GM10248 (cell line): ENCODE data around the gene MAPT.
"Not testable (repeated sequence)": the region's sequence is repeated elsewhere in the genome, so short reads cannot be mapped to it uniquely, and the experiment has no call there.

Experiments used
- CTCF ChIA-PET: fragments of 300-600 bp; sonication (Branson Sonifier 250); formaldehyde crosslinking; extraction: SDS; loops from one replicate; lab custom pipeline; 2021; ENCODE audit warnings: antibody characterized with exemption; lab: Yijun Ruan, JAX
- POLR2A ChIA-PET: fragments of 350-650 bp; sonication (Branson Sonifier 250); formaldehyde crosslinking; extraction: SDS; loops from one replicate; lab custom pipeline; 2020; ENCODE audit warnings: antibody characterized with exemption; lab: Yijun Ruan, JAX
- DNase-seq: peaks from one replicate; pipeline ENCODE4 v3.0.0; 2012; ENCODE audit errors: extremely low spot score
- TF ChIP-seq, protein P1 (sequence below): IDR thresholded peaks from 2 replicates; pipeline ENCODE4 v1.5.1; 2012; ENCODE audit warnings: mild to moderate bottlenecking, low read depth; ENCODE audit errors: extremely low read depth, missing control alignments, control extremely low read depth

The MAPT gene

DNA sequence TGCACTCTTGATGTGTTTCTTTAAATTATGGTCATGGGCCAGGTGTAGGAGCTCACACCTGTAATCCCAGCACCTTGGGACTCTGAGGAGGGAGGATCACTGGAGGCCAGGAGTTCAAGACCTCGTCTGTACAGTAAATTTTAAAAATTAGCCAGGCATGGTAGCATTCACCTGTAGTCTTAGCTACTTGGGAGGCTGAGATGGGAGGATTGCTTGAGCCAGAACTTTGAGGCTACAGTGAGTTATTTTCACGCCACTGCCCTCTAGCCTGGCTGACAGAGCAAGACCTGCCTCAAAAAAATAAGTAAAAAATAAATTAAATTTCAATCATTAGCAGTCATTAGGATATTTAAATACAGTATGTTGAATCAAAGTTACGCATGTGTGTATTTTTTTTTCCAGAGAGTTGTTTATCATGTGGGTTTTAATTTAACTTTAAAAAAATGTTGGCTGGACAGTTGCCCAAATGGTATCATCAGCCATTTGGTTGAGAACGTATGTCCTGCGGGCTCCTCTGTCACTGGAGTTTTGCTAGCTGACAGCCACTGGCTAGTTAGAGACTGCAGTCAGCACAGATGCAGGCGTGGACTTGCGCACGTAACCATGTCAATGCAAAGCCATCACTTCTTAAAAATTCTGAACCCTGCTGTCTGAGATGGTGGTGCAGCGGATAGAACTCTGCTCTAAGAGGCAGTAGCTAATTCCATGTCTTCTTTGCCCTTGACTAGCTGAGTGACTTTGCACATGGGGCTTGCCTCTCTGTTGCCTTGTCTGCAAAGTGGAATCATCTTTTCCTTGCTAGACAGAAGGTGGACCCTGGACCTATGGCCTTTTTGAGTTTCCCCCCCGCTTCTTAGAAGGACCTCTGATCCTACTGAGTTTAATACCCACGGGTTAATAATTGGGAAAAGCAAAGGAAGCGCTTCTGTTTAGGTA, 40.0 kb downstream of the MAPT start:
- DNase-seq: no peak
- CTCF ChIA-PET: no interaction called here
- POLR2A ChIA-PET: no interaction called here
- TF ChIP-seq, protein P1, sequence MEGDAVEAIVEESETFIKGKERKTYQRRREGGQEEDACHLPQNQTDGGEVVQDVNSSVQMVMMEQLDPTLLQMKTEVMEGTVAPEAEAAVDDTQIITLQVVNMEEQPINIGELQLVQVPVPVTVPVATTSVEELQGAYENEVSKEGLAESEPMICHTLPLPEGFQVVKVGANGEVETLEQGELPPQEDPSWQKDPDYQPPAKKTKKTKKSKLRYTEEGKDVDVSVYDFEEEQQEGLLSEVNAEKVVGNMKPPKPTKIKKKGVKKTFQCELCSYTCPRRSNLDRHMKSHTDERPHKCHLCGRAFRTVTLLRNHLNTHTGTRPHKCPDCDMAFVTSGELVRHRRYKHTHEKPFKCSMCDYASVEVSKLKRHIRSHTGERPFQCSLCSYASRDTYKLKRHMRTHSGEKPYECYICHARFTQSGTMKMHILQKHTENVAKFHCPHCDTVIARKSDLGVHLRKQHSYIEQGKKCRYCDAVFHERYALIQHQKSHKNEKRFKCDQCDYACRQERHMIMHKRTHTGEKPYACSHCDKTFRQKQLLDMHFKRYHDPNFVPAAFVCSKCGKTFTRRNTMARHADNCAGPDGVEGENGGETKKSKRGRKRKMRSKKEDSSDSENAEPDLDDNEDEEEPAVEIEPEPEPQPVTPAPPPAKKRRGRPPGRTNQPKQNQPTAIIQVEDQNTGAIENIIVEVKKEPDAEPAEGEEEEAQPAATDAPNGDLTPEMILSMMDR: no peak

DNA sequence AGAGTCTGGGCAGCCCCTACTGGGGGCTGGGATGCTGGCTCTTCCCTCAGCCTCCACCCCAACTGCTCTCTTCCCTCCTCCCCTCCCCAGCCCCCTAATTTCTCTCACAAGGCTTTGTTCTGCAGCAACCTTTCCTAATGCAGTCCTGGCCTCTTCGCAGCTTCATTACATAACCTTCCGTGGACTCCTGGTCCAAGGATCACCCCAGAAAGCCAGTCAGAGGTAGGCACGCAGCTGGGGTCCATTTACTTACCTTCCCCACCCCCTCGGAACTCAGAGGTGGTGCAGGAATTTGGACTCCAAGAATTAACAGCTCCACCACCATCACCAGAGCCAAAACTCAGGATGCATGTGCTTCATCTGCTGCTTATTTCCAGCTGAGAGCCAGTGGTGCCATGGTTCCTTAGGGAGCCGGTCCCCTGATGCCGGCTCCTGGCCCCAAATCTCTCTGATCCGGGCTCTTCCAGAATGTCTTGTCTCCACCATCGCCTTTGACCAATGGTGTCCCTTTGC, 40.9 kb downstream of the MAPT start:
- CTCF ChIA-PET: no interaction called here
- TF ChIP-seq, protein P1: no peak
- DNase-seq: no peak
- POLR2A ChIA-PET: no interaction called here

DNA sequence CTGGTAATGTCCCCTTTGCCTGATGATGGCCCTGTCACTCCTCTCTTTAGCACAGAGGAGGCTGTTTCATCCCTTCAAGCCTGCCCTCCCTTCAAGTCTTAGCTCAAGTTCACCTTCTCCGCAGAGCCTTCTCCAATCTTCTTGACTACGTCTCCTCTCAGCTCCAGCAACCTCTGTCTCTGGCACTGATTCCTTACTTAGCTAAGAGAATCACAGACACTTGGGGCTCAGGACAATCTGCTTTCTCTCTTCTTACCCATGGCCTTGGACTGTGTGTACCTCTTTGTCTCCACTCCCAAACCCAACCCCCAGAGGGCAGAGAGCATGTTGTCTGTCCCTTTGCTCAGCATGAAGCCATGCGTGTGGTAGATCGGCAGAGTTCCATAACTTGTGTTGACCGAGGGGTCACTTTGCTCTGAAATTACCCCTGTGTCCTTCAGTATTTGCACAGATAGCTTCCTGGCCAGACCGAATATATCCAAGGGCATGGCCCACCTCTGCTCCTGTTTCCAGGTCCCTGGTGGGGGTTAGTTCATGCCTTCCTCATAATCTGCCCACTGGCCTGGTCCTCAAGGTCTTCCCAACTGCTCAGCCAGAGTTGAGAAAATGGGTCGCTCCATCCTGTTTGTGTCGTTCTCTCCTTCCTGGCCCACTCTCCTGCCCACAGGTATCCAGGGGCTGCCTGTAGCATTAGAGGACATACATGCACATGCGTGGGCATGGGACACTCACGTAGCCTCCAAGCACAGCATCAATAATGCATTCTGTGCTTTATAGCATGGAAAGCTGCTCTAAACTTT, 41.6 kb downstream of the MAPT start:
- ChIA-PET POLR2A (no interaction called here), CTCF (interaction anchor here (0.8 kb wide), 1 partner anchor 32 kb away, joined by 3 read pairs; no protein-coding TSS in a partner anchor)

DNA sequence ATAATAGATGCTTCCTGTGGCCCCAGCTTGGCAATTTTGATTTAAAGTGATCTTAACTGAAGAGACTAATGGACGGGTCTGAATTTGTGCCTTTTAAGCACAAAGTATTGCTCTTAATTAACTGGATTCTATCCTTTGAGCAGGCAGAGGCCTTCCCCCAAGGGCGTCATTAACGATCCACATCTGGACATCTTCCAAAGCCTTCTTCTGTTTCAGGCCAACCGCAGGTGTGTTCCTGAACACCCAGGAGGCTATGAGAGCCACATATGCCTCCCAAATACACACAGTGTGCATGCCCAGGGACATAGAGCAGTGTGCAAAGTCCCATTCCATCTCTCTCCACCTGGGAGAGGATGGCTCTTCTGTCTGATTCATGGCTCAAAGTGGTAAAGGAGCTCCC, 42.3 kb downstream of the MAPT start:
- ChIA-PET CTCF (interaction anchor here (0.8 to 2.2 kb wide), 3 partner anchors 13 to 104 kb away, joined by 3 to 6 read pairs (median 3); no protein-coding TSS in a partner anchor), POLR2A (no interaction called here)
- TF ChIP-seq, protein P1: no peak
- DNase-seq: no peak

More for the DNA sequence above, 41.6 kb downstream of the MAPT start:
- TF ChIP-seq, protein P1: no peak
- no peak for DNase-seq

DNA sequence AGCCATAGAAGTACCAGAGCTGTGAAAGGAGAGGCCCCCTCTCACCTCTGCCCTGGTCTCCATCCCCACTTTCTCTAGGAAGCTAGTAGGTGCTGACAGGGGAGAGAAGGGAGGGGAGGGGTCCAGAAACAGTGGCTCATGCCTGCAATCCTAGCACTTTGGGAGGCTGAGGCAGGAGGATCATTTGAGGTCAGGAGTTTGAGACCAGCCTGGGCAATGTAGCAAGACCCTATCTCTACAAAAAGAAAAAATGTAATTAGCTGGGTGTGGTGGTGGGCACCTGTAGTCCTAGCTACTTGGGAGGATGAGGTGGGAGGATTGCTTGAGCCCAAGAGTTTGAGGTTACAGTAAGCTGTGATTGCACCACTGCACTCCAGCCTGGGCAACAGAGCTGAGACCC, 42.8 kb downstream of the MAPT start:
- CTCF ChIA-PET: interaction anchor here (0.8 to 2.2 kb wide), 4 partner anchors 12 to 105 kb away, joined by 3 to 6 read pairs (median 4); no protein-coding TSS in a partner anchor
- POLR2A ChIA-PET, DNase-seq: not testable (repeated sequence)

DNA sequence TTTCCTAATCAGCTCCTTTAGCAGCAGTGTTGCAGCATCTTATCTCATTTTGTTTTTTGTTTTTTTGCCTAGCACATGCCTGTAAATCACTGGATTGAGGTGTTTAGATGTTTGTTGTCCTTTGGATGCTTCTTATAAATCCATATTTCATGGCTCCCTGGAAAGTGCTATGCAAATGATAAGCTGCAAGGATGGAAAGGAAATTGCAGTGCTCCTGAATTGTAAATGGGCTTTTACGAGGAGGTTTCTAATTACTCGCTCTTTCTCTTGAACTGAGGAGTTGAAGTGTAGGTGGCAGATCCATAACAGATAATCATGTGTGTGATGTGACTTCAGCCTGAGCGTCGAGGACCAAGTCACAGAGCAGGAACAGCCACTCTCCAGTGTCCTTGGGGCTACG, 45.0 kb downstream of the MAPT start:
- ChIA-PET CTCF (interaction anchor here (1.5 kb wide), 1 partner anchor 107 kb away, joined by 3 read pairs; no protein-coding TSS in a partner anchor), POLR2A (no interaction called here)
- TF ChIP-seq, protein P1: no peak
- no peak for DNase-seq
